WTC11 (cell line): ENCODE data around the gene ISCA1. TPM values are rescaled to one million over a fixed set of nuclear protein-coding genes. Genes with fewer than 3 reads are reported as not detected.

Source experiments
- ATAC-seq: fragments of 200-7000 bp; cut with Tn5 transposase; 2 replicates; pipeline ENCODE4 v1.10.0; 2021; ENCODE audit warnings: mild to moderate bottlenecking, moderate library complexity
- CTCF ChIA-PET: fragments of 300-600 bp; sonication (Branson Sonifier 250); formaldehyde crosslinking; loops from one replicate; lab custom pipeline; 2021; ENCODE audit warnings: antibody characterized with exemption; lab: Charles Lee
- POLR2A ChIA-PET: fragments of 350-600 bp; sonication (Branson Sonifier 250); formaldehyde crosslinking; loops from one replicate; lab custom pipeline; 2021; ENCODE audit warnings: antibody characterized with exemption; lab: Charles Lee
- DNase-seq: peaks from one replicate; pipeline ENCODE4 v3.0.0; 2021; ENCODE audit warnings: low spot score
- H3K27ac Mint-ChIP-seq: 2 replicates; pipeline ENCODE4 v1.8.0; 2021; ENCODE audit warnings: mixed read lengths
- H3K27me3 Mint-ChIP-seq: 2 replicates; pipeline ENCODE4 v1.8.0; 2021; ENCODE audit warnings: low read depth, mild to moderate bottlenecking, moderate library complexity, mixed read lengths
- H3K36me3 Mint-ChIP-seq: 2 replicates; pipeline ENCODE4 v1.8.0; 2021; ENCODE audit warnings: mixed read lengths
- H3K4me1 Mint-ChIP-seq: 2 replicates; pipeline ENCODE4 v1.8.0; 2022; ENCODE audit warnings: mixed read lengths
- H3K4me3 Mint-ChIP-seq: 2 replicates; pipeline ENCODE4 v1.8.0; 2021; ENCODE audit warnings: mild to moderate bottlenecking, moderate library complexity, mixed read lengths
- H3K9me3 Mint-ChIP-seq: 2 replicates; pipeline ENCODE4 v1.8.0; 2021; ENCODE audit warnings: mixed read lengths
- AFF4 ChIP-seq: sonication (generic); formaldehyde crosslinking; IDR thresholded peaks from 2 replicates; pipeline ENCODE4 v1.8.1; 2023; ENCODE audit warnings: mild to moderate bottlenecking, missing genetic modification reagents, borderline replicate concordance
- EMX1 ChIP-seq: fragments of 250-450 bp; sonication (Bioruptor Pico); IDR thresholded peaks from 2 replicates; pipeline ENCODE4 v1.8.0; 2021; ENCODE audit warnings: mild to moderate bottlenecking
- FOXJ3 ChIP-seq: sonication (generic); formaldehyde crosslinking; IDR thresholded peaks from 2 replicates; pipeline ENCODE4 v1.9.0; 2021; ENCODE audit warnings: missing genetic modification reagents, mild to moderate bottlenecking, borderline replicate concordance
- FOXP1 ChIP-seq: sonication (generic); formaldehyde crosslinking; IDR thresholded peaks from 2 replicates; pipeline ENCODE4 v1.8.0; 2022; ENCODE audit warnings: missing genetic modification reagents, mild to moderate bottlenecking, moderate library complexity, borderline replicate concordance
- GABPB1 ChIP-seq: sonication (generic); formaldehyde crosslinking; IDR thresholded peaks from 2 replicates; pipeline ENCODE4 v1.8.1; 2023; ENCODE audit warnings: mild to moderate bottlenecking, missing genetic modification reagents
- GRHL2 ChIP-seq: fragments of 250-450 bp; sonication (Bioruptor Pico); IDR thresholded peaks from 2 replicates; pipeline ENCODE4 v1.8.0; 2022; ENCODE audit warnings: mild to moderate bottlenecking, moderate library complexity; ENCODE audit not compliant: insufficient replicate concordance, severe bottlenecking
- IRF1 ChIP-seq: sonication (generic); formaldehyde crosslinking; IDR thresholded peaks from 2 replicates; pipeline ENCODE4 v1.8.0; 2023; ENCODE audit warnings: missing genetic modification reagents
- IRF2 ChIP-seq: sonication (generic); formaldehyde crosslinking; IDR thresholded peaks from 2 replicates; pipeline ENCODE4 v1.8.0; 2022; ENCODE audit warnings: low read depth, missing genetic modification reagents, borderline replicate concordance
- JAZF1 ChIP-seq: fragments of 250-450 bp; sonication (Bioruptor Pico); IDR thresholded peaks from 2 replicates; pipeline ENCODE4 v1.9.0; 2021; ENCODE audit warnings: moderate library complexity, mild to moderate bottlenecking, inconsistent platforms
- MXD4 ChIP-seq: fragments of 250-450 bp; sonication (Bioruptor Pico); IDR thresholded peaks from 2 replicates; pipeline ENCODE4 v1.8.0; 2021; ENCODE audit warnings: mild to moderate bottlenecking, moderate library complexity, borderline replicate concordance
- NFATC4 ChIP-seq: fragments of 250-450 bp; sonication (Bioruptor Pico); IDR thresholded peaks from 2 replicates; pipeline ENCODE4 v1.9.0; 2021; ENCODE audit warnings: mild to moderate bottlenecking
- NR2C2 ChIP-seq: sonication (generic); formaldehyde crosslinking; IDR thresholded peaks from 2 replicates; pipeline ENCODE4 v1.8.0; 2022; ENCODE audit warnings: mild to moderate bottlenecking, missing genetic modification reagents
- PREB ChIP-seq: sonication (generic); formaldehyde crosslinking; IDR thresholded peaks from 2 replicates; pipeline ENCODE4 v1.8.1; 2022; ENCODE audit warnings: mild to moderate bottlenecking, missing genetic modification reagents, moderate library complexity, borderline replicate concordance
- SP1 ChIP-seq: sonication (generic); formaldehyde crosslinking; conservative IDR thresholded peaks from 2 replicates; pipeline ENCODE4 v1.8.1; 2022; ENCODE audit warnings: missing genetic modification reagents
- TEAD1 ChIP-seq: sonication (generic); formaldehyde crosslinking; IDR thresholded peaks from 2 replicates; pipeline ENCODE4 v1.8.0; 2022; ENCODE audit warnings: mild to moderate bottlenecking, missing genetic modification reagents
- USF2 ChIP-seq: sonication (generic); formaldehyde crosslinking; IDR thresholded peaks from 2 replicates; pipeline ENCODE4 v1.8.1; 2023; ENCODE audit warnings: mild to moderate bottlenecking, missing genetic modification reagents, moderate library complexity
- ZBTB21 ChIP-seq: sonication (generic); formaldehyde crosslinking; IDR thresholded peaks from 2 replicates; pipeline ENCODE4 v1.8.1; 2023; ENCODE audit warnings: mild to moderate bottlenecking, missing genetic modification reagents, borderline replicate concordance
- ZNF425 ChIP-seq: fragments of 250-450 bp; sonication (Bioruptor Pico); conservative IDR thresholded peaks from 2 replicates; pipeline ENCODE4 v1.9.0; 2021; ENCODE audit warnings: mild to moderate bottlenecking
- ZNF671 ChIP-seq: fragments of 250-450 bp; sonication (Bioruptor Pico); IDR thresholded peaks from 2 replicates; pipeline ENCODE4 v1.8.0; 2021; ENCODE audit warnings: mild to moderate bottlenecking
- total RNA-seq: library from RNA; stranded (reverse); gene quantifications from 3 replicates; pipeline ENCODE4 v1.2.3, GENCODE V29; 2021
- TF ChIP-seq, protein P1 (sequence below): sonication (generic); formaldehyde crosslinking; IDR thresholded peaks from 2 replicates; pipeline ENCODE4 v1.8.0; 2022; ENCODE audit warnings: mild to moderate bottlenecking, missing genetic modification reagents
- TF ChIP-seq, protein P2 (sequence below): fragments of 250-450 bp; sonication (Bioruptor Pico); IDR thresholded peaks from 2 replicates; pipeline ENCODE4 v1.9.0; 2021; ENCODE audit warnings: mild to moderate bottlenecking

Gene ISCA1
- total RNA-seq, 1 experiment from 2014 or later: 35.5 TPM

GRCh38 chr9:86246752-86247161 is 35.6 kb downstream of the ISCA1 start (continued):
- TF ChIP-seq FOXP1 (CRISPR knock-in tag): no peak

DNA sequence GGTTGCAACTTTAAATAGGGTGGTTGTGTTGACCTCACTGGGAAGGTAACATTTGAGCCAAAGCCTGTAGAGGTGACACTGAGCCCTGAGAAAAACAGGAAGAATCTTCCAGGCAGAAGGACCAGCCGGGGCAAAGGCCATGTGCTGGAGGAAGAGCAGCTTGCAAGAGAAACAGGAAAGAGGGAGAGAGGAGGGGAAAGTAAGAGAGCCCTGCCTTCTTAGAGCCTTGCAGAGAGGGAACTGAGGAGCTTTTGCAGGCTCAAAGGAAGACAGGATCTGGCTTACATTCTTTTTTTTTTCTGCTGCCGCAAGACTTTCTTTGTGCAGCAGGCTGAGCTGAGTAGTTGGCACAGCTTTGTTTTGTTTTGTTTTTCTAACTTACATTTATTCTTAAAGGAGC is 40.3 kb downstream of the ISCA1 start:
- POLR2A ChIA-PET: interaction anchor here (0.7 kb wide), 1 partner anchor 79 kb away, joined by 4 read pairs; no protein-coding TSS in a partner anchor
- Mint-ChIP-seq H3K27me3 (no peaks in the 10 kb centered on the region; the same call in 1 of the 2 replicates), H3K4me1 (peaks cover 9% of the 10 kb centered on the region)
- CTCF ChIA-PET: interaction anchor here (0.8 kb wide), 1 partner anchor 40 kb away, joined by 3 read pairs; no protein-coding TSS in a partner anchor
- ATAC-seq (peak; percentile 60), DNase-seq (no peak)
- TF ChIP-seq JAZF1 (CRISPR knock-in tag) (no peak), IRF1 (CRISPR knock-in tag) (no peak), NR2C2 (CRISPR knock-in tag) (no peak), IRF2 (CRISPR knock-in tag) (no peak), GRHL2 (no peak), ZNF671 (no peak), TEAD1 (CRISPR knock-in tag) (no peak), MXD4 (no peak), PREB (CRISPR knock-in tag) (no peak), GABPB1 (CRISPR knock-in tag) (no peak), AFF4 (CRISPR knock-in tag) (no peak), NFATC4 (CRISPR knock-in tag) (no peak)
- TF ChIP-seq, protein P1, sequence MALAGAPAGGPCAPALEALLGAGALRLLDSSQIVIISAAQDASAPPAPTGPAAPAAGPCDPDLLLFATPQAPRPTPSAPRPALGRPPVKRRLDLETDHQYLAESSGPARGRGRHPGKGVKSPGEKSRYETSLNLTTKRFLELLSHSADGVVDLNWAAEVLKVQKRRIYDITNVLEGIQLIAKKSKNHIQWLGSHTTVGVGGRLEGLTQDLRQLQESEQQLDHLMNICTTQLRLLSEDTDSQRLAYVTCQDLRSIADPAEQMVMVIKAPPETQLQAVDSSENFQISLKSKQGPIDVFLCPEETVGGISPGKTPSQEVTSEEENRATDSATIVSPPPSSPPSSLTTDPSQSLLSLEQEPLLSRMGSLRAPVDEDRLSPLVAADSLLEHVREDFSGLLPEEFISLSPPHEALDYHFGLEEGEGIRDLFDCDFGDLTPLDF (CRISPR knock-in tag): no peak
- TF ChIP-seq, protein P2, sequence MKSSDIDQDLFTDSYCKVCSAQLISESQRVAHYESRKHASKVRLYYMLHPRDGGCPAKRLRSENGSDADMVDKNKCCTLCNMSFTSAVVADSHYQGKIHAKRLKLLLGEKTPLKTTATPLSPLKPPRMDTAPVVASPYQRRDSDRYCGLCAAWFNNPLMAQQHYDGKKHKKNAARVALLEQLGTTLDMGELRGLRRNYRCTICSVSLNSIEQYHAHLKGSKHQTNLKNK (CRISPR knock-in tag): no peak
- TF ChIP-seq, all 79 proteins: peak for 0
- Mint-ChIP-seq H3K27ac (0 out of 2 replicates have a peak overlapping the region, but pooled peaks have one; percentile 5), H3K4me3 (no peak overlapping the region), H3K9me3 (no peaks in the 10 kb centered on the region), H3K36me3 (no peaks in the 10 kb centered on the region)

- ChIA-PET CTCF (interaction anchor here (2.6 kb wide), 1 partner anchor 39 kb away, joined by 11 read pairs; no protein-coding TSS in a partner anchor), POLR2A (no interaction called here)
- no peak overlapping the region for H3K27ac Mint-ChIP-seq
- ATAC-seq (no peak), DNase-seq (no peak)
- H3K9me3 Mint-ChIP-seq: no peaks in the 10 kb centered on the region
- peaks cover 3% of the 10 kb centered on the region for H3K4me1 Mint-ChIP-seq
- no peak overlapping the region for H3K4me3 Mint-ChIP-seq
- no peaks in the 10 kb centered on the region for H3K36me3 Mint-ChIP-seq
- no peaks in the 10 kb centered on the region; the same call in 1 of the 2 replicates for H3K27me3 Mint-ChIP-seq
- TF ChIP-seq EMX1 (CRISPR knock-in tag) (no peak), USF2 (CRISPR knock-in tag) (no peak), IRF2 (CRISPR knock-in tag) (no peak), ZBTB21 (CRISPR knock-in tag) (no peak), FOXJ3 (CRISPR knock-in tag) (no peak), ZNF425 (CRISPR knock-in tag) (no peak), SP1 (CRISPR knock-in tag) (no peak)
- TF ChIP-seq, protein P2 (CRISPR knock-in tag): no peak
- TF ChIP-seq, protein P1 (CRISPR knock-in tag): no peak
Measured at GRCh38 chr9:86241216-86241615, 41.1 kb downstream of the ISCA1 start.
